Stomach (tissue), 9 donors: Measurements from ENCODE around the gene PRMT7. TPM values are rescaled to one million over a fixed set of nuclear protein-coding genes. Genes with fewer than 3 reads are reported as not detected.

Source experiments
- DNase-seq, 2 donors: peaks; one replicate each; pipeline versions ENCODE4 v3.0.0 to v3.0.0-alpha.2; 2013 to 2019
- H3K27ac ChIP-seq, 5 donors: fragments of 200-600 bp in 4 of 5; sonication (generic) in 4 of 5; one replicate each; pipeline ENCODE4 v1.5.1; 2013 to 2019; ENCODE audit warnings: mild to moderate bottlenecking in 1 of 5, moderate library complexity in 1 of 5
- H3K27me3 ChIP-seq, 3 donors: fragments of 200-600 bp; sonication (generic); one replicate each; pipeline ENCODE4 v1.5.1; 2017 to 2019; ENCODE audit warnings: mixed run types in 1 of 3
- H3K36me3 ChIP-seq, 4 donors: fragments of 200-600 bp; sonication (generic); 1 replicate in 3 of 4; 2 replicates in 1 of 4; pipeline ENCODE4 v1.5.1; 2016 to 2019
- H3K4me1 ChIP-seq, 4 donors: fragments of 200-600 bp; sonication (generic); one replicate each; pipeline ENCODE4 v1.5.1; 2016 to 2019
- H3K4me3 ChIP-seq, 4 donors: fragments of 200-600 bp; sonication (generic) in 3 of 4; one replicate each; pipeline ENCODE4 v1.5.1; 2016 to 2019; ENCODE audit warnings: mild to moderate bottlenecking in 1 of 4
- H3K9me3 ChIP-seq, 4 donors: fragments of 200-600 bp; sonication (generic); one replicate each; pipeline ENCODE4 v1.5.1; 2016 to 2019
- EP300 ChIP-seq: sonication (generic); formaldehyde crosslinking; IDR thresholded peaks from one replicate; pipeline ENCODE4 v1.6.1; 2017; ENCODE audit warnings: antibody characterized with exemption
- POLR2A ChIP-seq, 4 donors: fragments of 450-650 bp; IDR thresholded peaks; one replicate each; pipeline ENCODE4 v1.6.1; 2016; ENCODE audit warnings: antibody characterized with exemption in 4 of 4, control low read depth in 2 of 4, mild to moderate bottlenecking in 1 of 4, moderate library complexity in 1 of 4
- POLR2AphosphoS5 ChIP-seq, 3 donors: sonication (generic); formaldehyde crosslinking; IDR thresholded peaks; one replicate each; pipeline ENCODE4 v1.6.1; 2016; ENCODE audit warnings: antibody characterized with exemption in 3 of 3
- WGBS, 5 donors: extraction: QIAGEN DNeasy Blood & Tissue Kit in 3 of 5; methylation state at CpG; one replicate each; pipeline versions ENCODE4 v1.1.5 to v1.1.7; 2013 to 2018; 5-methylcytosine and 5-hydroxymethylcytosine counted together
- intact Hi-C: fragments of 100-400 bp; cut with DNase I; formaldehyde crosslinking; loops from one replicate; pipeline ENCODE4 v1.15.1; 2023; ENCODE audit warnings: low total_unique reads
- polyA plus RNA-seq, 3 donors: library from polyadenylated mRNA; stranded (reverse); fragments of 200-250 nt; gene quantifications; one replicate each; pipeline ENCODE4 v1.2.3, GENCODE V29; 2013
- total RNA-seq, 5 donors: library from RNA; depleted of rRNA; stranded (reverse); fragments of >200 nt; gene quantifications; one replicate each; pipeline versions ENCODE4 v1.1.0 to v1.2.3, GENCODE V29; 2014 to 2016
- TF ChIP-seq, protein P1 (sequence below), 7 experiments: fragments of 450-650 bp in 4 of 7; fragments of 200-600 bp in 3 of 7; sonication (generic) in 3 of 7; IDR thresholded peaks; one replicate each; pipeline ENCODE4 v1.5.1; 2016 to 2019; ENCODE audit warnings: antibody characterized with exemption in 7 of 7, control low read depth in 2 of 7, mild to moderate bottlenecking in 1 of 7
- donor health status: healthy with polysubstance abuse.
- donor health status: Bipolar disorder and iron deficiency.
- donor health status: healthy.

Gene PRMT7
- total and polyA plus RNA-seq, 8 donors: 22.4 to 88.8 (median 37.2) TPM

GRCh38 chr16:68289202-68289601, 21.6 kb upstream of the PRMT7 start:
- TF ChIP-seq EP300: no peak
- TF ChIP-seq, protein P1, sequence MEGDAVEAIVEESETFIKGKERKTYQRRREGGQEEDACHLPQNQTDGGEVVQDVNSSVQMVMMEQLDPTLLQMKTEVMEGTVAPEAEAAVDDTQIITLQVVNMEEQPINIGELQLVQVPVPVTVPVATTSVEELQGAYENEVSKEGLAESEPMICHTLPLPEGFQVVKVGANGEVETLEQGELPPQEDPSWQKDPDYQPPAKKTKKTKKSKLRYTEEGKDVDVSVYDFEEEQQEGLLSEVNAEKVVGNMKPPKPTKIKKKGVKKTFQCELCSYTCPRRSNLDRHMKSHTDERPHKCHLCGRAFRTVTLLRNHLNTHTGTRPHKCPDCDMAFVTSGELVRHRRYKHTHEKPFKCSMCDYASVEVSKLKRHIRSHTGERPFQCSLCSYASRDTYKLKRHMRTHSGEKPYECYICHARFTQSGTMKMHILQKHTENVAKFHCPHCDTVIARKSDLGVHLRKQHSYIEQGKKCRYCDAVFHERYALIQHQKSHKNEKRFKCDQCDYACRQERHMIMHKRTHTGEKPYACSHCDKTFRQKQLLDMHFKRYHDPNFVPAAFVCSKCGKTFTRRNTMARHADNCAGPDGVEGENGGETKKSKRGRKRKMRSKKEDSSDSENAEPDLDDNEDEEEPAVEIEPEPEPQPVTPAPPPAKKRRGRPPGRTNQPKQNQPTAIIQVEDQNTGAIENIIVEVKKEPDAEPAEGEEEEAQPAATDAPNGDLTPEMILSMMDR (IDR thresholded peaks at IDR 0.05): no peak
- no peak for TF ChIP-seq POLR2A (IDR thresholded peaks at IDR 0.05)
- TF ChIP-seq POLR2AphosphoS5 (IDR thresholded peaks at IDR 0.05): no peak
- DNase-seq: no peak
- peak overlapping the region in 2 of 5 donors; percentile 20 to 33 for H3K27ac ChIP-seq
- peaks cover 13 to 63% (median 52%) of the 10 kb centered on the region in 4 donors for H3K36me3 ChIP-seq
- H3K9me3 ChIP-seq: no peaks in the 10 kb centered on the region
- peaks cover 18 to 43% (median 24%) of the 10 kb centered on the region in 4 donors for H3K4me1 ChIP-seq
- intact Hi-C loops: no loop called here
- 83 to 100% (median 93%) methylated on average over 2 of the region's 2 CpGs for WGBS, 5 donors
- no peak overlapping the region for H3K4me3 ChIP-seq
- H3K27me3 ChIP-seq: no peaks in the 10 kb centered on the region

DNA sequence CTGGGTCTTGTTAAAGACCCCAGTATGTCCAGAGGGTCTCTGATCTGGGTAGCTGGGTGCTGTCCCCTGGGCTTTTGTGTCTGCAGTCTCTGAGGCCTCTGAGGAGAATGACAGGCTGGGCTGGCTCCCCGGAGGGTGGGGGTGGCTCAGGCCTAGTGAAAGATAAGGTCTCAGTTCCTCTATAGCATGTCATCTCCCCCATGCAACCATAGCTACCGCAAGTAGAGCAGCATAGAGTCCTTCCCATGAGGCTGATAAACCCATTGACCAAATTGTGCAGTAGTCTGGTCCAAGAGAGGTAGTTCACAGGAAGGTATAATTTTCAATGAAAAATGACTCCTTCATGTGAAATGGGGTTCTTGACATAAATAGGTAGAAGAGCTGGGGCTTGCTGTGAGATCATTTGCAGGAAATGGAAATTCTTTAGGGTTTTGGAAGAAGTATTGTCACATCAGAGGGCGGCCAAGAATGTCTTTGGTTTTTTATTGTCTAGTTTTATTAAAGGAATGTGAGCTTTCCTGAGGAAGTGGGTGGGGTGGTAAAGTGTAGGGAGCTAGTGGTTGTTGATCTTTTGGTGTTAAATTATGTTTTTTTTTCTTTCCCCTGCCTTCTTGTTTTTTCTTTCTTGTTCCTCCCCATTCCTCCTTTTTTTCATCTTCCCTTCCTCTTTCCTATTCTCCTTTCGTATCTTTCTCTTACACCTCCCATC, 21.0 kb upstream of the PRMT7 start:
- Histone ChIP-seq H3K27me3 (no peaks in the 10 kb centered on the region), H3K36me3 (peaks cover 13 to 69% (median 58%) of the 10 kb centered on the region in 4 donors), H3K27ac (peak overlapping the region in 2 of 5 donors; percentile 20 to 33), H3K9me3 (no peaks in the 10 kb centered on the region), H3K4me3 (no peak overlapping the region), H3K4me1 (peaks cover 14 to 38% (median 24%) of the 10 kb centered on the region in 4 donors)
- 58 to 84% (median 63%) methylated on average over 3 to 4 of the region's 4 CpGs for WGBS, 5 donors
- no peak for TF ChIP-seq POLR2A (IDR thresholded peaks at IDR 0.05)
- TF ChIP-seq, protein P1 (IDR thresholded peaks at IDR 0.05): no peak
- TF ChIP-seq EP300: no peak
- TF ChIP-seq POLR2AphosphoS5 (IDR thresholded peaks at IDR 0.05): no peak
- intact Hi-C loops: no loop called here
- DNase-seq: peak in 1 of 2 donors; percentile 37

GRCh38 chr16:68290450-68290849, 20.4 kb upstream of the PRMT7 start:
- TF ChIP-seq, protein P1 (IDR thresholded peaks at IDR 0.05): no peak
- TF ChIP-seq EP300 (no peak), POLR2AphosphoS5 (IDR thresholded peaks at IDR 0.05) (no peak), POLR2A (IDR thresholded peaks at IDR 0.05) (no peak)
- 67 to 87% (median 78%) methylated on average over 6 of the region's 6 CpGs for WGBS, 5 donors
- H3K9me3 ChIP-seq: no peaks in the 10 kb centered on the region
- H3K27me3 ChIP-seq: no peaks in the 10 kb centered on the region
- no peak overlapping the region for H3K4me3 ChIP-seq
- no peak for DNase-seq
- peaks cover 7 to 31% (median 21%) of the 10 kb centered on the region in 4 donors for H3K4me1 ChIP-seq
- intact Hi-C loops: no loop called here
- peak overlapping the region in 1 of 5 donors; percentile 33 for H3K27ac ChIP-seq
- H3K36me3 ChIP-seq: peaks cover 13 to 76% (median 65%) of the 10 kb centered on the region in 4 donors

DNA sequence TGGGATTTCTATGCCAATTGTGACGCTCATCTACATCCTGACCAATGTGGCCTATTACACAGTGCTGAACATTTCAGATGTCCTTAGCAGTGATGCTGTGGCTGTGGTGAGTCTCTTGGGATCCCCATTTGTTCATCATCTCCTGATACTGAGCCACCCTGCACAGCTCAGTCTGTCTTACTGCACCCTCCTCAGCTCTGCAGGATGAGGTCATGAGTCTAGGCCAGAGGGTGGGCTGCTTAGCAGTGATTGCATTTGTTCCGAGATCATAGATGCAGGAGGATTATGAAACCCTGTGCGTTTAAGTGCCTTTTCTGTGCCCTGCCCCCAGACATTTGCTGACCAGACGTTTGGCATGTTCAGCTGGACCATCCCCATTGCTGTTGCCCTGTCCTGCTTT, 19.6 kb upstream of the PRMT7 start:
- Histone ChIP-seq H3K4me3 (no peak overlapping the region), H3K4me1 (peaks cover 6 to 23% (median 19%) of the 10 kb centered on the region in 4 donors), H3K9me3 (no peaks in the 10 kb centered on the region), H3K27me3 (no peaks in the 10 kb centered on the region), H3K36me3 (peaks cover 15 to 83% (median 73%) of the 10 kb centered on the region in 4 donors), H3K27ac (no peak overlapping the region)
- TF ChIP-seq POLR2A (IDR thresholded peaks at IDR 0.05) (no peak), EP300 (no peak), POLR2AphosphoS5 (IDR thresholded peaks at IDR 0.05) (no peak)
- TF ChIP-seq, protein P1 (IDR thresholded peaks at IDR 0.05): no peak
- WGBS, 5 donors: 72 to 88% (median 84%) methylated on average over 4 of the region's 4 CpGs
- intact Hi-C loops: no loop called here
- DNase-seq: no peak
